NCI-H1048 (cell line): ENCODE measurements around the gene CYP4F11.
"Not testable (repeated sequence)": the region's sequence is repeated elsewhere in the genome, so short reads cannot be mapped to it uniquely, and the experiment has no call there.

Experiments used
- DNase-seq: peaks from one replicate; lab custom pipeline; 2025; lab: John Stamatoyannopoulos, UW

CYP4F11 gene

GRCh38 chr19:15934332-15935078 is at the start of gene CYP4F11:
CYP4F11 (minus strand) TSS chr19:15934529; CDS start chr19:15934408, 121 bp downstream.
- DNase-seq, result no peak

GRCh38 chr19:15979293-15979692 is 45.0 kb upstream of the CYP4F11 start:
- no peak for DNase-seq

- no peak for DNase-seq
These were observed 43.4 kb upstream of the CYP4F11 start for GRCh38 chr19:15977690-15978089.

GRCh38 chr19:15976836-15977689 is 42.7 kb upstream of the CYP4F11 start:
- no peak for DNase-seq

GRCh38 chr19:15974856-15975255 is 40.5 kb upstream of the CYP4F11 start:
- DNase-seq, result no peak

GRCh38 chr19:15972043-15972442 is 37.7 kb upstream of the CYP4F11 start:
- not testable (repeated sequence) for DNase-seq

GRCh38 chr19:15971224-15971780 is 37.0 kb upstream of the CYP4F11 start:
- DNase-seq, result no peak

GRCh38 chr19:15964231-15964630 is 29.9 kb upstream of the CYP4F11 start:
- no peak for DNase-seq

GRCh38 chr19:15962319-15962718 is 28.0 kb upstream of the CYP4F11 start:
- no peak for DNase-seq

GRCh38 chr19:15954820-15955219 is 20.5 kb upstream of the CYP4F11 start:
- no peak for DNase-seq

- no peak for DNase-seq
These were observed 14.1 kb upstream of the CYP4F11 start, which contains the start of gene OR10H4 for GRCh38 chr19:15948223-15949058. OR10H4 (plus strand) TSS chr19:15949008; CDS start chr19:15949008, 0 bp downstream.

GRCh38 chr19:15945301-15945700 is 11.0 kb upstream of the CYP4F11 start:
- DNase-seq, result no peak

GRCh38 chr19:15944401-15944800 is 10.1 kb upstream of the CYP4F11 start:
- no peak for DNase-seq

- DNase-seq, result no peak
These were observed 3.4 kb upstream of the CYP4F11 start for GRCh38 chr19:15937771-15938170.

- DNase-seq, result no peak
These were observed 2.6 kb upstream of the CYP4F11 start for GRCh38 chr19:15936950-15937349.

GRCh38 chr19:15936173-15936572 is 1.8 kb upstream of the CYP4F11 start:
- DNase-seq, result no peak

GRCh38 chr19:15935167-15935702 is 906 bp upstream of the CYP4F11 start:
- no peak for DNase-seq

- not testable (repeated sequence) for DNase-seq
These were observed 483 bp downstream of the CYP4F11 start for GRCh38 chr19:15933761-15934331.

- DNase-seq, result no peak
These were observed 6.0 kb downstream of the CYP4F11 start for GRCh38 chr19:15928321-15928720.

- no peak for DNase-seq
These were observed 7.8 kb downstream of the CYP4F11 start for GRCh38 chr19:15926484-15926883.

- DNase-seq, result no peak
These were observed 10.6 kb downstream of the CYP4F11 start for GRCh38 chr19:15923702-15924101.
